Mesendoderm (in vitro differentiated cells): ENCODE results near the gene PRKAR1B.
"Not testable (repeated sequence)": the region's sequence is repeated elsewhere in the genome, so short reads cannot be mapped to it uniquely, and the experiment has no call there.

Source experiments
- DNase-seq: peaks from one replicate; pipeline ENCODE4 v3.0.0; 2013
- H2AK5ac ChIP-seq: 2 replicates; pipeline ENCODE4 v1.6.1; 2013; ENCODE audit warnings: low read length, inconsistent platforms
- H2BK120ac ChIP-seq: 2 replicates; pipeline ENCODE4 v1.6.1; 2013; ENCODE audit warnings: low read depth, mild to moderate bottlenecking, low read length, moderate library complexity, mixed read lengths
- H2BK15ac ChIP-seq: replicated peaks from 2 replicates; pipeline ENCODE4 v1.6.1; 2013; ENCODE audit warnings: low read depth, mild to moderate bottlenecking, moderate library complexity
- H2BK5ac ChIP-seq: 2 replicates; pipeline ENCODE4 v1.6.1; 2013; ENCODE audit warnings: low read length, inconsistent platforms
- H3K18ac ChIP-seq: 2 replicates; pipeline ENCODE4 v1.6.1; 2013; ENCODE audit warnings: mild to moderate bottlenecking, low read length, mixed read lengths
- H3K23ac ChIP-seq: one replicate; pipeline ENCODE4 v1.6.1; 2013; ENCODE audit warnings: low read length
- H3K27ac ChIP-seq: 2 replicates; pipeline ENCODE4 v1.5.1; 2013; ENCODE audit warnings: low read depth, mild to moderate bottlenecking, inconsistent platforms, low read length, moderate library complexity
- H3K27me3 ChIP-seq: 2 replicates; pipeline ENCODE4 v1.6.1; 2013; ENCODE audit warnings: low read length, control low read depth, mild to moderate bottlenecking, inconsistent platforms; ENCODE audit not compliant: insufficient read depth, poor library complexity
- H3K36me3 ChIP-seq: 2 replicates; pipeline ENCODE4 v1.6.1; 2013; ENCODE audit warnings: low read length, inconsistent platforms; ENCODE audit not compliant: control insufficient read depth, insufficient read depth
- H3K4ac ChIP-seq: one replicate; pipeline ENCODE4 v1.6.1; 2013; ENCODE audit warnings: low read depth, mild to moderate bottlenecking, low read length, moderate library complexity
- H3K4me1 ChIP-seq: 2 replicates; pipeline ENCODE4 v1.6.1; 2013; ENCODE audit warnings: low read depth, low read length, inconsistent platforms; ENCODE audit not compliant: control insufficient read depth
- H3K4me2 ChIP-seq: 2 replicates; pipeline ENCODE4 v1.6.1; 2013; ENCODE audit warnings: low read length
- H3K4me3 ChIP-seq: 2 replicates; pipeline ENCODE4 v1.5.1; 2013; ENCODE audit warnings: mild to moderate bottlenecking, low read length
- H3K56ac ChIP-seq: one replicate; pipeline ENCODE4 v1.6.1; 2013; ENCODE audit warnings: low read length
- H3K79me1 ChIP-seq: 2 replicates; pipeline ENCODE4 v1.6.1; 2013; ENCODE audit warnings: low read length, inconsistent platforms
- H3K79me2 ChIP-seq: 2 replicates; pipeline ENCODE4 v1.6.1; 2013; ENCODE audit warnings: mild to moderate bottlenecking, low read length; ENCODE audit not compliant: control insufficient read depth, insufficient read depth
- H3K9ac ChIP-seq: 2 replicates; pipeline ENCODE4 v1.6.1; 2013; ENCODE audit warnings: low read length, inconsistent platforms
- H4K5ac ChIP-seq: one replicate; pipeline ENCODE4 v1.6.1; 2013; ENCODE audit warnings: low read length
- H4K8ac ChIP-seq: one replicate; pipeline ENCODE4 v1.6.1; 2013; ENCODE audit warnings: low read depth, mild to moderate bottlenecking, control low read depth, low read length, moderate library complexity
- WGBS: extraction: QIAGEN DNeasy Blood & Tissue Kit; methylation state at CpG from one replicate; pipeline ENCODE4 v1.1.7; 2013; ENCODE audit warnings: low lambda C conversion rate, missing lambda C conversion rate; ENCODE audit not compliant: insufficient coverage; ENCODE audit errors: extremely low coverage; 5-methylcytosine and 5-hydroxymethylcytosine counted together

PRKAR1B gene

GRCh38 chr7:653829-654764, 73.0 kb downstream of the PRKAR1B start:
- Histone ChIP-seq H3K18ac (no peak overlapping the region), H3K27me3 (no peaks in the 10 kb centered on the region), H3K23ac (no peak overlapping the region), H2BK120ac (no peak overlapping the region), H3K4me1 (no peaks in the 10 kb centered on the region), H3K79me2 (no peaks in the 10 kb centered on the region), H3K4me3 (no peak overlapping the region), H2AK5ac (no peak overlapping the region), H4K5ac (no peak overlapping the region), H3K27ac (no peak overlapping the region), H3K36me3 (no peaks in the 10 kb centered on the region), H2BK15ac (no peak overlapping the region), H4K8ac (no peak overlapping the region), H2BK5ac (no peak overlapping the region), H3K4ac (no peak overlapping the region), H3K4me2 (no peak overlapping the region), H3K79me1 (peaks cover 5% of the 10 kb centered on the region), H3K9ac (no peak overlapping the region), H3K56ac (no peak overlapping the region)
- no peak for DNase-seq
- 100% methylated on average over 4 of the region's 4 CpGs for WGBS

GRCh38 chr7:652881-653280, 74.2 kb downstream of the PRKAR1B start:
- no peak overlapping the region for H3K56ac ChIP-seq
- no peak overlapping the region for H3K4ac ChIP-seq
- no CpG with 5 or more reads among the region's 4 CpGs for WGBS
- no peak overlapping the region for H2BK5ac ChIP-seq
- no peak overlapping the region for H4K5ac ChIP-seq
- H3K79me2 ChIP-seq, result no peaks in the 10 kb centered on the region
- no peak overlapping the region for H3K27ac ChIP-seq
- no peak for DNase-seq
- H3K27me3 ChIP-seq, result no peaks in the 10 kb centered on the region
- no peak overlapping the region for H3K4me3 ChIP-seq
- H2BK15ac ChIP-seq, result no peak overlapping the region
- no peak overlapping the region for H3K4me2 ChIP-seq
- H2AK5ac ChIP-seq, result no peak overlapping the region
- H4K8ac ChIP-seq, result no peak overlapping the region
- H3K18ac ChIP-seq, result no peak overlapping the region
- H3K79me1 ChIP-seq, result peaks cover 5% of the 10 kb centered on the region
- H3K9ac ChIP-seq, result no peak overlapping the region
- H3K36me3 ChIP-seq, result no peaks in the 10 kb centered on the region
- no peaks in the 10 kb centered on the region for H3K4me1 ChIP-seq
- no peak overlapping the region for H3K23ac ChIP-seq
- H2BK120ac ChIP-seq, result no peak overlapping the region

GRCh38 chr7:652167-652566, 74.9 kb downstream of the PRKAR1B start:
- H3K56ac ChIP-seq, DNase-seq, H3K9ac ChIP-seq, H3K36me3 ChIP-seq, H3K79me1 ChIP-seq, H3K4me1 ChIP-seq, H4K8ac ChIP-seq, H3K4me2 ChIP-seq, H3K18ac ChIP-seq, H2AK5ac ChIP-seq, H3K4me3 ChIP-seq, H4K5ac ChIP-seq, H2BK15ac ChIP-seq, H2BK5ac ChIP-seq, H3K27me3 ChIP-seq, H3K79me2 ChIP-seq, H2BK120ac ChIP-seq, H3K4ac ChIP-seq, H3K27ac ChIP-seq, H3K23ac ChIP-seq: not testable (repeated sequence)
- no CpG with 5 or more reads among the region's 17 CpGs for WGBS

GRCh38 chr7:651032-651728, 75.9 kb downstream of the PRKAR1B start:
- H3K27ac ChIP-seq, result no peak overlapping the region
- H3K79me2 ChIP-seq, result no peaks in the 10 kb centered on the region
- no peak overlapping the region for H3K4me3 ChIP-seq
- no peaks in the 10 kb centered on the region for H3K36me3 ChIP-seq
- DNase-seq, result no peak
- H4K8ac ChIP-seq, result no peak overlapping the region
- no peak overlapping the region for H2BK120ac ChIP-seq
- no peak overlapping the region for H3K23ac ChIP-seq
- no peak overlapping the region for H3K56ac ChIP-seq
- H3K18ac ChIP-seq, result no peak overlapping the region
- H3K9ac ChIP-seq, result no peak overlapping the region
- no peak overlapping the region for H4K5ac ChIP-seq
- no peaks in the 10 kb centered on the region for H3K27me3 ChIP-seq
- no peaks in the 10 kb centered on the region for H3K4me1 ChIP-seq
- no peak overlapping the region for H2BK15ac ChIP-seq
- H3K79me1 ChIP-seq, result peaks cover 5% of the 10 kb centered on the region
- no CpG with 5 or more reads among the region's 14 CpGs for WGBS
- H3K4me2 ChIP-seq, result no peak overlapping the region
- no peak overlapping the region for H3K4ac ChIP-seq
- H2BK5ac ChIP-seq, result no peak overlapping the region
- H2AK5ac ChIP-seq, result no peak overlapping the region

GRCh38 chr7:650339-651031, 76.6 kb downstream of the PRKAR1B start:
- no CpG with 5 or more reads among the region's 22 CpGs for WGBS
- no peak overlapping the region for H3K18ac ChIP-seq

More at GRCh38 chr7:650339-651031, 76.6 kb downstream of the PRKAR1B start:
- H2BK5ac ChIP-seq, result no peak overlapping the region
- peaks cover 5% of the 10 kb centered on the region for H3K79me1 ChIP-seq
- no peak overlapping the region for H3K23ac ChIP-seq
- no peak overlapping the region for H2AK5ac ChIP-seq
- H3K4me3 ChIP-seq, result no peak overlapping the region
- no peak overlapping the region for H3K27ac ChIP-seq
- no peaks in the 10 kb centered on the region for H3K36me3 ChIP-seq
- H4K8ac ChIP-seq, result no peak overlapping the region
- no peak overlapping the region for H4K5ac ChIP-seq
- no peak overlapping the region for H2BK15ac ChIP-seq
- no peak for DNase-seq
- no peak overlapping the region for H2BK120ac ChIP-seq
- H3K27me3 ChIP-seq, result no peaks in the 10 kb centered on the region
- no peak overlapping the region for H3K56ac ChIP-seq
- H3K9ac ChIP-seq, result no peak overlapping the region
- H3K79me2 ChIP-seq, result no peaks in the 10 kb centered on the region
- H3K4me2 ChIP-seq, result no peak overlapping the region
- no peak overlapping the region for H3K4ac ChIP-seq
- H3K4me1 ChIP-seq, result no peaks in the 10 kb centered on the region
